GM19328 (cell line): ENCODE measurements around the gene PDXP.
A peak's percentile ranks its signal among the peaks of the same experiment; 100 is the strongest.
"Not testable (repeated sequence)": the region's sequence is repeated elsewhere in the genome, so short reads cannot be mapped to it uniquely, and the experiment has no call there.

Experiments
- ATAC-seq: cut with Tn5 transposase; IDR thresholded peaks from one replicate; pipeline ENCODE4 v1.9.1; 2021; ENCODE audit warnings: mild to moderate bottlenecking, moderate library complexity; ENCODE audit not compliant: unreplicated experiment

Gene PDXP, protein sequence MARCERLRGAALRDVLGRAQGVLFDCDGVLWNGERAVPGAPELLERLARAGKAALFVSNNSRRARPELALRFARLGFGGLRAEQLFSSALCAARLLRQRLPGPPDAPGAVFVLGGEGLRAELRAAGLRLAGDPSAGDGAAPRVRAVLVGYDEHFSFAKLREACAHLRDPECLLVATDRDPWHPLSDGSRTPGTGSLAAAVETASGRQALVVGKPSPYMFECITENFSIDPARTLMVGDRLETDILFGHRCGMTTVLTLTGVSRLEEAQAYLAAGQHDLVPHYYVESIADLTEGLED

DNA sequence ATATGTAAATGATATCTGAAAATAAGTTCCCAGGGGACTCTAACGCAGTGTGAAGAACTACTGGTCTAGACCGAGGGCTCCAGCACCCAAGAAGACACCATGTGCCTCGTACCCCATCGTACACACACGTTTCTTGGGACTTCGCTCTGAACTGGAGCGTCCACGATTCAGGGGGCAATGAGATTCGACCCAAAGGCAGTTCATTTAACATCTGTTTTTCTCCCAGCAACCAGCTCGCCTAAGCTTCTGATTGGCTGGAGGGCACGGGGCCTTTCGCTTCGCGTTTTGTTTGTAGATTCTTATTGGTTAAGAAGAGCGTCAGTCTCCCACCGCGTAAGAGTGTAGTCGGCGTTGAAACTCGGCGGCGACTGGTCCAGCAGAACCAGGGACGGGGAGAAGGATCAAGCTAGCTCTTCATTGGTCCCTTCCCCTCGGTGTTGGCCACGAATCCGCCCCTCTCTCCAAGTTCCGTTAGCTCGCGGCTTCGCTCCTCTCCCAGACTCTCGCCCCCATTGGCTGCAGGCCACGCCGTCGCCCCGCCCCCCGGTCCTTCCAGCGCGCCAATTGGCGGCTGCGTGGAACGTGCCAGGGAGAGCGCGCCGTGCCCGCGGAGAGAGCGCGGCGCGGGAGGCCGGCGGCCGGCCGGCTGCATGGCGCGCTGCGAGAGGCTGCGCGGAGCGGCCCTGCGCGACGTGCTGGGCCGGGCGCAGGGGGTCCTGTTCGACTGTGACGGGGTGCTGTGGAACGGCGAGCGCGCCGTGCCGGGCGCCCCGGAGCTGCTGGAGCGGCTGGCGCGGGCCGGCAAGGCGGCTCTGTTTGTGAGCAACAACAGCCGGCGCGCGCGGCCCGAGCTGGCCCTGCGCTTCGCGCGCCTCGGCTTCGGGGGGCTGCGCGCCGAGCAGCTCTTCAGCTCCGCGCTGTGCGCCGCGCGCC, at the start of gene PDXP:
Gene PDXP, plus strand, starts transcription at position 591 of the 933 bp plus-strand sequence. Its CDS starts 60 bp downstream, at position 651.
- ATAC-seq, result peak; percentile 74

DNA sequence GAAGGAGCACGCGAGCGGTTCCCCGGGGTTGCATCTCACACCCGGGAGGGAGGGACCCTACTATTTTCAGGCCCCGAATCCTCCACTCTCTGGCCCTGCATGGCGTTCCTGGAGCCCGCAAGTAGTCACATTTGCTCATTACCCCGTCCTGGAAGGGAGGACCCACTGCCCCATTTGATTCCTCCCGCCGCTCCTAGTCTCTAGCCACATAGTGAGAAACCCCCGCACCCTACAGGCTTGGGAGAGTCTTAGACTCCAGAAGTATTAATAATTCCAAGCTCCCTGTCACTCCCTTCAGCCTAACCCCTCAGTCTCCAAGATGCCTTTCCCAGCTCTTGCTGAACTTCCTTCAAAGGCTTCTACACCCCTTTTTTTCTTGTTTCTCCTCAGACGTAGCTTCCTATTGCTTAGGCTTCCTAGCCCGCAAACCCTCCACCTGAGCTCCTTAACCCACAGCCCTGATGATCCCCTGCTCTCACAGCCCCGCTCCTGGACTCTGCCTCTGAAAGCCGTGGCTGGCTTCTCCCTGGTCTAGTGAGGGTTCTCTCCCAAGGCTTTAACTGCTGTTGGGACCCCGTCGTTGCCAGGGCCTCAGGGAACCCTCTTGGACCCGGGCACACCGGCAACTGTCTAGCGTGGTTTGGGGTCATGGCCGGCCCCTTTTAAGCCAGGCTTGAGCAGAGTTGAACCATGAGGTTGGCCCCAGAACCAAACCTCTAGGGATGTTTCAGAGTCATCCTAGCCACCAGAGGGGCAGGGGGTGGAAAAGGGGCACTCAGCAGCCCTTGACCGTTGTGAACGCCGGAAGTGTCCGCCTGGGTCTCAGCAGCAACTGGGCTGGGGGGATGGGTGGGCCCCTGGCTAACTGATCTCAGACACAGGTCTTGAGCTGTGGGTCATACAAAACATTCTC, 49.0 kb upstream of the PDXP start:
- ATAC-seq, result peak; percentile 1

DNA sequence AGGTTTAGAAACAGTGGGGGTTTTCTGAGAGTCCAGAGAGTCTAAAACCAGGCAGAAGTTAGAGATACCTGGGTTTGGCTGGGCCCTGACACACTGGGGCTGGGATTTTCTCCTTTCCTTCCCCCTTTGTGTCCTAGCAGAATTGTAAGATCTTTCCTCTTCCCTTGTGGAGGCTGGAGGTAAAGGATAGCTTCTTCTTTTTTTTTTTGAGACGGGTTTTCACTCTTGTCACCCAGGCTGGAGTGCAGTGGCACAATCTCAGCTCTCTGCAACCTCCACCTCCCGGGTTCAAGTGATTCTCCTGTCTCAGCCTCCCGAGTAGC, 48.4 kb upstream of the PDXP start:
- ATAC-seq, result not testable (repeated sequence)

DNA sequence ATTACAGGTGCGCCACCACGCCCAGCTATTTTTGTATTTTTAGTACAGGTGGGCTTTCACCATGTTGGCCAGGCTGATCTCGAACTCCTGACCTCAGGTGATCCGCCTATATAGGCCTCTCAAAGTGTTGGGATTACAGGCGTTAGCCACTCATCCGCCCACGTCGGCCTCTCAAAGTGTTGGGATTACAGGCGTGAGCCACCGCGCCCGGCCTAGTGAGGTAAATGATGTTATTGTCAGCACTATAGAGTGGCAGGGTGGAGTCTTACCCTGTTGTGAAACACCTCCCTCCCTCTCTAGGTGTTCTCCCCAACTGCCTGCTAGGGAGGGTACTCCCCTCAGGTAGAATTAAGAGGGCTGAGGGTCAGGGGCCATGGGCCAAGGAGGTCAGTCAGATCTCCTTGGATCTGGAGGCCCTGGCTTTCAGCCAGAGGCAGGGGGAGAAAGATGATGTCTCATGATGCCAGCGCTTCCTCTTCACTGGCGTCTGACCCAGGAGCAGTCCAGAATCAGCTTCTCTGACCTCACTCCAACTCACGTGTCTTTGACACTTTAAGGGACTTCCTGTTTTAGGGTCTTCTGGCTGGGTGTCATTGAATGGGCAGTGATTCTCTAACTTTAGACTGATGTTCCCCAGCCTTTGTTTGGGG, 47.9 kb upstream of the PDXP start:
- ATAC-seq, result no peak

DNA sequence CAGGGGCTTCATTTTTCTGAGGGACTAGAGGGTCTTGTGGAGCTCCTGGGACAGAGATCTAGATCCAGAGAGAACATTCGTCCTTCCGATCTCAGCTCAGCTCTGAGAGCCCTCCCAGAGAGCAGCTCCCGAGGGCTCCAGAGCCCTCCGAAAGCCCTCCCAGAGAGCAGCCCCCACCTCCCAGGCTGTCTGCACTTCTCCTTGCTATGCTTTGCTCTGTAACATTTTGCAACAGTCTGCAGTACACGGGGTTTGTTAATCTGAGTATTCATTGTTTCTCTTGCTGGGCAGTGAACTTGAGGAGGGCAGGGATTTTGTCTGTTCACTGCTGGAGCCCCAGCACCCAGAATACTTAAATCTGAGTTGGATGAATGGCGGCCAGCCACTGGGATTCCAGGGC, 47.3 kb upstream of the PDXP start:
- ATAC-seq, result no peak

DNA sequence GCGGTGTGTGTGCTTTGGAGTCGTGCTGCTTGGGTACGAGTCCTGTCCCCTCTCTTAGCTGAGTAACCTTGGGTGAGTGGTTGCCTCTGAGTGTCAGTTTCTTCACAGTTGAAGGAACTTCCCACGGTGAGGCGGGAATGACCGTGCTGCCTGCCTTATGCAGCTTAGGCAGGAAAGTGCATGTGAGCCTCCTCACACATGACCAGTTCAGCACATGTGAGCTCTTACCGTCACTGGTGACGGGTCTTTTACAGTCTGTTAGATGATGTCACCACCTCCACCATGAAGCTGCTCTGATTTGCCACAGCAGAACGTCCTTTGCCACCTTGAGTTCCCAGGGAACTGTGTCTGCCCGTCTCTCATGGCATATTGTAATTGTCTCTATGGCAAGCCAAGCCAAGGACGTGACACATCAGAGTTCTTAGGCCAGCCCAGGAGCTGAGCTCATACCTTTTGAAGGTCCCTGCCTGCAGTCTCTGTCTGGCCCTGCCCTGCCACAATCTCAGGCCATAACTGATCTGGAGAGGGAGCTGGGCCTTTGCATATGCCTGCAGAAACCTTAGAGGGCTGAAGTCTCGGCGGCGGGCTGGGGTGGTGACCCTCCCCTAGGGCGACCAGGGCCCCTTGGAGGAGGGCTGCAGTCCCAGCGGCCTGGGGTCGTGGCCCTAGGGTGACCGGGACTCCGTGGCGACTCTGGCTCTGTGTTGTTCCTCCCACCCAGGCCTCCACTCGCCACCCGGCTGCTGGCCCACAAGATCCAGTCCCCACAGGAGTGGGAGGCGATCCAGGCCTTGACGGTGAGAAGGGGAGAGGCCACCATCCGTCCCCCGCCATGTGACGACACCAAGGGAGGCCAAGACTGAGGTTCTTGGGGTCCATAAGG, 42.1 kb upstream of the PDXP start:
- ATAC-seq, result no peak

DNA sequence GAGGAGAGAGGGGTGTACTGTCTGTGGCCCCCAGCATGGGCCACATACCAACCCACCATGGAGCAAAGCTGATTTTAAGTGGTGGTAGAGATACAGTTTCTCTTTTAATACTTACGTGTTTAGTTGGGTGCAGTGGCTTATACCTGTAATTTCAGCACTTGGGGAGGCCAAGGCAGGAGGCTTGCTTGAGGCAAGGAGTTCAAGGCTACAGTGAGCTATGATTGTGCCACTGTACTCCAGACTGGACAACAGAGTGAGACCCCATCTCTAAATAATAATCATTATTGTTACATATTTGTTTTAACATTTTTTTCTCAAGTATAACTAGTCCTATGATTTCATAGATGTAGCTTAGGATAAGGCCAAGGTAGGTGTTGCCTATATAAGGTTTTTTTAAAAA, 41.1 kb upstream of the PDXP start:
- no peak for ATAC-seq

DNA sequence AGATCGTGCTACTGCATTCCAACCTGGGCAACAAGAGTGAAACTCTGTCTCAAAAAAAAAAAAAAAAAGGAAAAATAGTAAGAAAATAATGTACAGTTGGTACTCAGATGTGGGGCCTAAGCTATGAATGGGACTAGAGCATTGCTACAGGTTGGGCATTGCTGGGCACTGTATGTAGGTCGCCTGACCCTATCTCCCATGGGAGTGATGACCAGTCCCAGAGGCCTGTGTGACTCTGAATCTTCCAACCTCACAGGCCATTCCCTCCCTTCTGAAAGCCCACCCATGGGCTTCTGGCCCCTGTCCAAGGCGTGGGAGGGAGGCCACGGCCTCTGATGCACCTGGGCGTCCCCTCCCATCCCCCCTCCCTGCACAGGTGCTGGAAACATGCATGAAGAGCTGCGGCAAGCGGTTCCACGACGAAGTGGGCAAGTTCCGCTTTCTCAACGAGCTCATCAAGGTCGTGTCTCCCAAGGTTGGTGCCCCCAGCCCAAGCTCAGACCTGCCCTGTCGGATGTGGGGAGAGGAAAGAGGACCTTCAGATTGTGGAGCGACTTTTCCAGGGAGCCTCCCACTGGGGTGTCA, 40.4 kb upstream of the PDXP start:
- ATAC-seq, result no peak

DNA sequence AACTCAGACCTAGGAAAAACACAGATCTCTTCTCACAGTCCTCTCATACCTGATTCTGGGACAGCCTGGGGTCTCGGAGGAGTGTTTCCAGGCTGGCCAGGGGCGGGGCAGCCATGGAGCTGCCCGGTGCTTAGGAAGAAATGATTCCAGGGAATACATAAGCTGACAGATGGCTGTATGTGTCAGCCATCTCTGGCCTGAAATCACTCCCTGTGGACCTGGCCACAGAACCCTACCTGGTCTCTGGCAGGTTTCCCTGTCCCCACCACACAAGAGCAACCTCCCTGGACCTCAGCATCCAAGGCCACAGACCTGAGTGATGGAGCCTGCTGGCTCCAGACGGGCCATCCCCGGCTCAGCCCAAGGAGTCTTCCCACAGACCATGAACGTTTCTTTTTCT, 39.8 kb upstream of the PDXP start:
- no peak for ATAC-seq

DNA sequence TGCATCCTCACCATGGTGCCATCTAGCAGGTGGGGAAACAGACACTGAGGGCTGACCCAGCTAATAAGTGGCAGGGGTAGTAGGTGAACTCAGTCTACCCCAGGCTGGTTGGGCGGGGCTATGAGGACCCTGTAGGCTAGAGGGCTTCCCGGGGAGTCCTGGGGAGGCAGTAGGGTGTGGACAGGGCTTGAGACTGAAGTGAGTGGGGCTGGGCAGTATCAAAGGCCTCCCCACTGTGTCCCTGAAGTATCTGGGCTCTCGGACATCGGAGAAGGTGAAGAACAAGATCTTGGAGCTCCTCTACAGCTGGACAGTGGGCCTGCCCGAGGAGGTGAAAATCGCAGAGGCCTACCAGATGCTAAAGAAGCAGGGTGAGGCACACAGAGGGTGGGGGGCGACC, 38.5 kb upstream of the PDXP start:
- no peak for ATAC-seq

DNA sequence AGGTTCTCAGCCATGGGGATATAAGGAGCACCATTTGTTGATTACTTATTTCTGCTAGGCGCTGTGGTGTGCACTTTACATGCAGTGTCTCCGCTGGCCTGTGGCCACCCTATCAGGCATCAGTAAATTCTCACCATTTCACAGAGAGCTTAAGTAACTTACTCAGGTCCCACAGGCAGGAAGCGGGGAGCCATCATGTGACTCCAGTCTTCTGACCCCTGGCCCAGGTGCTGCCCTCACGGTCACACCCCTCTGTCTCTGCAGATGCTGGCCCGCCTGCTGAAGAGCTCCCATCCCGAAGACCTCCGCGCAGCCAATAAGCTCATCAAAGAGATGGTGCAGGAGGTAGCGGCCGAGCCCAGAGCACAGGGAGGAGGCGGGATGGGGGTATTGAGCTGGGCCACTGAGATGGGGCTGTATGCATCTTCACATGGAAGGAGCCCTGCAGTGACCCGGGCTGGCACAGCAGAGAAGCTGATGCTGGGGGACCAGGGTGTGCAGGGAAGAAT, 37.1 kb upstream of the PDXP start:
- no peak for ATAC-seq

DNA sequence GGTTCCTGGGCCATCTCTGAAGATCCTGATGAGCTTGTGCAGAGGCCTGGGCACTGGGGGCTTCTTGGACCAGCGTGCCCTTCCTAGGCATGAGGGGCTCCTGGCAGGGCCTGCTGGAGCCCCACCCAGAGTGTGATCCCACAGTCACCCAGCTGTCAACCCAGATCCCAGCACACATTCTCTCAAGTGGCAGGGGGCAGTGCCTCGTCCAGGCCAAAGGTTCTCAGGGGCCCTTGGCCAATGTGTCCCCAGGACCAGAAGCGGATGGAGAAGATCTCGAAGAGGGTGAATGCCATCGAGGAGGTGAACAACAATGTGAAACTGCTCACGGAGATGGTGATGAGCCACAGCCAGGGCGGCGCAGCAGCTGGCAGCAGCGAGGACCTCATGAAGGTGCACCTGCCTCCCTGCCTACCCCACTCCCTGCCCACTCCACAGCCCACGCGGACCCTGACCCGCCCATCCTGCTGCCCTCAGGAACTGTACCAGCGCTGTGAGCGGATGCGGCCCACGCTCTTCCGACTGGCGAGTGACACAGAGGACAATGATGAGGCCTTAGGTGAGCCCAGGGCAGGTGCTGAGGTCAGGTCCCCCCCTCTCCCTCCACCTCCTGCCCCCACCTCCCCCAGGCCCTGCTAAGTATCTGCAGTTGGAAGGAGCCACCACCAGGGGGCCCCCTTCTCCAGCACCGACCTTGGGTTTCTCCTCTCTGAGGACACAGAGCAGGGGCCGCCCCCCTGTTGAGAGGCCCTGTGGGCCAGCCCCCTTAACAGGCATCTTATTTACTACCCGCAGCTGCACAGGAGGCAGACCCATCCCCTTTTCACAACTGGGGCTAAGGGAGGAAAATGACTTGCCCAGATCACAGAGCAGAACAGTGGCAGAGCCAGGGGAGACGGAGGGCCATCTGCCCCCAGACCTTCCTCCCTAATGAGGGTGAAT, 35.2 kb upstream of the PDXP start:
- ATAC-seq, result no peak

DNA sequence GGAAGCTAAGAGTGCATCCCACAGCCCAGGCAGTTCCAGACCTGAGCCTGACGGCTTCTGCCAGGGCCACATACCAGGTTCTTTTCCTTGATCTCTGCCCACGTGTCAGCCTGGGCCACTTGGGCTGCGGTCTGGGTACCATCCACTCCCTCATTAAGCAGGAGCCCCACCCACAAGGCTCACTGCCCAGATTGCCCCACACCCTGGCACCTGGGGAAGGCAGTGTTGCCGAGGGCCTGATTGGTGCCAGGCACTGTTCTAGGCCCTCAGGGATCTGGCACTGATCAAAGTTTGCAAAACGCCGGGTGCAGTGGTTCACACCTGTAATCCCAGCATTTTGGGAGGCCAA, 34.5 kb upstream of the PDXP start:
- ATAC-seq, result no peak

DNA sequence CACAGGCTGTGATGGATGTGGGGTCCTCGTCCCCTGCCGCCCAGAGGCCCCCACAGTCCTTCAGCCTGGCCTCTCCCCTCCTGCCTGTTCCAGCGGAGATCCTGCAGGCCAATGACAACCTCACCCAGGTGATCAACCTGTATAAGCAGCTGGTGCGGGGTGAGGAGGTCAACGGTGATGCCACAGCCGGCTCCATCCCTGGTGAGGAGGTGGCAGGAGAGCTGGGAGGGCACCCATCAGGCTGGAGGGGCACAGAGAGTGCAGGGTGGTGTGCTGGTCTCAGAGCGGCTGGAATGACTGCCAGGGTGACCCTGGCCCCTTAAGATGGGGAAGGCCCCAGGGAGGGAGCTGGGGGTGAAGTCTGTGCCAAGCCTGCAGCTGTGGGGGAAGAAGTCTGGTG, 33.6 kb upstream of the PDXP start:
- ATAC-seq, result no peak

DNA sequence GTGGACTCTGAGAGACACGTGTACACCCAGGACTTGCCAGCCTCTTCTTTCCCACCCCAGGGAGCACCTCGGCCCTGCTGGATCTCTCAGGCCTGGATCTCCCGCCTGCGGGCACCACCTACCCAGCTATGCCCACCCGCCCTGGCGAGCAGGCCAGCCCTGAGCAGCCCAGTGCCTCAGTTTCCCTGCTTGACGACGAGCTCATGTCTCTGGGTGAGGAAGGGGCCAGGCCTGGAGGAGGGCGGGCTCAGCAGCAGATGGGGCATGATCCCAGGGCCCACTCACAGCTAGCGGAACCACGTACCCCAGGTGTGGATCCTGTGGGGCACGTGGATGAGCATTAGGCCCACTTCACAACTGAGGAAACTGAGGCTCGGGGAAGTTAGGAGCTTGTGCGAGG, 32.8 kb upstream of the PDXP start:
- ATAC-seq, result no peak

DNA sequence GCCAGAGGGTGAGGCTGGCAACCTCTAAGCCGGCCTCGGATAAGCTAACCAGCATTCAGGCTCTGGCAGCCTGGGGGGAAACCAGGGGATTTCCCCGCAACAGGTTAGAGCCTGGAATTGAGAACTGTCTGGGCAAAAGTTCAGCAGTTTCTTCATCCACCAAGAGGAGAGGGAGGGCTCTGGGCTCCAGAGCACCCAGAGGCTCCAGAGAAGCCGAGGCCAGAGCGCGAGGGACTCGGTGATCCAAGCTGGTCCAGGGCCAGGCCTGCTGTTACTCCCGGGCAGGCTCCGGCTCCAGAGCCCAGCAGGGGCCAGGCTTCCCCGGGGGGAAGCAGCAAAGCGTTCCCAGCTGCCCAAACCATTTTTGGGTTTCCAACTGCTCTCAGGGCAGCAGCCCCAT, 32.4 kb upstream of the PDXP start:
- ATAC-seq, result no peak

DNA sequence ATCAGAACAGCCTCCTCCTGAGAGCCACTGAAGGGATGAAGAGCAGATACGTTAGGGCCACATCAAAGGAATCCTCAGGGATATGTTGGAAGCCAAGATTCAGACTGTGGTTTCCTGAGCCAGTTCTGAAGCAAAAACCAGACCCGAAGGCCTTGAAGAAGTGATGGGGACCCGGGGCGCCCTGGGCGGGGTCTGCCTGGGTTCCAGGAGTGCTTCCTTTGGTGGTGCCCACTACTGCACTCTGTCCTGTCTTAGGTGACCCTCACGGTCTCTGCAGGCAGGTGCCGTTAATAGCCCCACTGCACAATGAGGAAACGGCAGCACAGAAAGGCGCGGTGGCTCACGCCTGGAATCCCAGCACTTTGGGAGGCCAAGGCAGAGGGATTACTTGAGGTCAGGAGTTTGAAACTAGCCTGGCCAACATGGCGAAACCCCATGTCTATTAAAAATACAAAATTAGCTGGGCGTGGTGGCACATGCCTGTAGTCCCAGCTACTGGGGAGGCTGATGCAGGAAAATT, 31.9 kb upstream of the PDXP start:
- no peak for ATAC-seq

DNA sequence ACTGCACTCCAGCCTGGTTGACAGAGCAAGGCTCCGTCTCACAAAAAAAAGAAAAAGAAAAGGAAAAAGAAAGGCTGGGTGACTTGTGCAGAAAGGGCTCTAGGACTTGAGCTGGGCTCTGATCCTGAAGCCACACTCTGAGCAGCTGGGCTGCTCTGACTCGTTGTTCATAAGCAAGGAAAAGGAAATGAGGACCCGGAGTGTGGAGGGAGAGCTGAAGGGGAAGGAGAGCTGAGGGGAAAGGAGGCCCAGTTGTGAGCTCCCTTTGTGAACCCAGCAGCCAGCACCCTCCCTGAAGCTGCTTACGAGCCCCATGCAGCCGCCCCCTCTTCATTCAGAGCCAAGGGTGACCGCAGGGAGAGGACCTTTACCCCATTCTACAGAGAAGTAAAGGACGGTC, 31.4 kb upstream of the PDXP start:
- ATAC-seq, result no peak
